Spleen (tissue), 11 donors: ENCODE data around the gene SLC1A7. TPM values are rescaled to one million over a fixed set of nuclear protein-coding genes. Genes with fewer than 3 reads are reported as not detected.

ENCODE experiments used
- DNase-seq: peaks from one replicate; pipeline ENCODE4 v3.0.0-alpha.2; 2020
- H3K27ac ChIP-seq, 8 donors: fragments of 200-600 bp; sonication (generic) in 7 of 8; 1 replicate in 4 of 8; 2 replicates in 4 of 8; pipeline versions ENCODE4 v1.5.0 to v1.8.0; 2016 to 2021; ENCODE audit warnings: inconsistent platforms in 4 of 8, mild to moderate bottlenecking in 4 of 8, moderate library complexity in 1 of 8
- H3K27me3 ChIP-seq, 7 donors: fragments of 200-600 bp; sonication (generic) in 6 of 7; replicated peaks in 1 of 7; 1 replicate in 4 of 7; 2 replicates in 3 of 7; pipeline versions ENCODE4 v1.5.0 to v1.8.0; 2016 to 2021; ENCODE audit warnings: inconsistent platforms in 3 of 7, mild to moderate bottlenecking in 1 of 7
- H3K36me3 ChIP-seq, 6 donors: fragments of 200-600 bp; sonication (generic) in 5 of 6; 1 replicate in 4 of 6; 2 replicates in 2 of 6; pipeline versions ENCODE4 v1.5.0 to v1.8.0; 2016 to 2021; ENCODE audit warnings: inconsistent platforms in 2 of 6
- H3K4me1 ChIP-seq, 6 donors: fragments of 200-600 bp; sonication (generic) in 5 of 6; 1 replicate in 3 of 6; 2 replicates in 3 of 6; pipeline versions ENCODE4 v1.5.0 to v1.8.0; 2016 to 2021; ENCODE audit warnings: inconsistent platforms in 3 of 6
- H3K4me3 ChIP-seq, 8 donors: fragments of 200-600 bp; sonication (generic) in 7 of 8; 1 replicate in 4 of 8; 2 replicates in 4 of 8; pipeline versions ENCODE4 v1.5.0 to v1.8.0; 2016 to 2021; ENCODE audit warnings: inconsistent platforms in 4 of 8, mild to moderate bottlenecking in 4 of 8, moderate library complexity in 2 of 8
- H3K9me3 ChIP-seq, 8 donors: fragments of 200-600 bp; sonication (generic) in 7 of 8; 1 replicate in 4 of 8; 2 replicates in 4 of 8; pipeline versions ENCODE4 v1.5.0 to v1.8.0; 2016 to 2021; ENCODE audit warnings: inconsistent platforms in 4 of 8
- POLR2A ChIP-seq, 3 donors: fragments of 450-650 bp; IDR thresholded peaks; one replicate each; pipeline ENCODE4 v1.5.1; 2017; ENCODE audit warnings: antibody characterized with exemption in 3 of 3, mild to moderate bottlenecking in 1 of 3
- POLR2AphosphoS5 ChIP-seq, 3 donors: sonication (generic); formaldehyde crosslinking; IDR thresholded peaks; one replicate each; pipeline ENCODE4 v1.5.1; 2017; ENCODE audit warnings: antibody characterized with exemption in 3 of 3
- WGBS, 5 donors: extraction: QIAGEN DNeasy Blood & Tissue Kit in 3 of 5; methylation state at CpG; one replicate each; pipeline versions ENCODE4 v1.1.5 to v1.1.7; 2013 to 2018; 5-methylcytosine and 5-hydroxymethylcytosine counted together
- intact Hi-C: fragments of 100-400 bp; cut with DNase I; formaldehyde crosslinking; loops from one replicate; pipeline ENCODE4 v1.15.0; 2023; ENCODE audit warnings: low total_unique reads
- polyA plus RNA-seq, 3 donors: library from polyadenylated mRNA; stranded (reverse); fragments of 200-250 nt; gene quantifications; one replicate each; pipeline ENCODE4 v1.2.1, GENCODE V29; 2013
- total RNA-seq, 7 donors: library from RNA; depleted of rRNA in 3 of 7; stranded (reverse); fragments of >200 nt in 3 of 7; fragmentation: NEBNext Ultra II Directional in 4 of 7; extraction: Animal tissue kit (Norgen Biotek cat#: 25700) in 4 of 7; gene quantifications; one replicate each; pipeline versions ENCODE4 v1.1.0 to v1.2.1, GENCODE V29; 2016 to 2021
- TF ChIP-seq, protein P1 (sequence below), 11 experiments: fragments of 200-600 bp in 7 of 11; fragments of 450-650 bp in 4 of 11; sonication (generic) in 4 of 11; IDR thresholded peaks in 8 of 11; conservative IDR thresholded peaks in 3 of 11; 1 replicate in 7 of 11; 2 replicates in 4 of 11; pipeline versions ENCODE4 v1.4.0 to v1.8.0; 2016 to 2021; ENCODE audit warnings: antibody characterized with exemption in 11 of 11, inconsistent platforms in 4 of 11, mild to moderate bottlenecking in 1 of 11
- donor health status: healthy with polysubstance abuse.
- donor health status: DM: no; HTN: no; CAD: no; lungs with moderate emphysema.
- donor health status: DM: no; HTN: no; CAD: no.
- donor health status: Bipolar disorder and iron deficiency.
- donor health status: healthy.
- donor health status: DM: no; HTN: no; CAD: no.
- donor health status: DM: yes; HTN: yes; CAD: no.

The SLC1A7 gene
- total and polyA plus RNA-seq, 10 donors, result 0.02 to 0.19 (median 0.08) TPM; not detected in 6

DNA sequence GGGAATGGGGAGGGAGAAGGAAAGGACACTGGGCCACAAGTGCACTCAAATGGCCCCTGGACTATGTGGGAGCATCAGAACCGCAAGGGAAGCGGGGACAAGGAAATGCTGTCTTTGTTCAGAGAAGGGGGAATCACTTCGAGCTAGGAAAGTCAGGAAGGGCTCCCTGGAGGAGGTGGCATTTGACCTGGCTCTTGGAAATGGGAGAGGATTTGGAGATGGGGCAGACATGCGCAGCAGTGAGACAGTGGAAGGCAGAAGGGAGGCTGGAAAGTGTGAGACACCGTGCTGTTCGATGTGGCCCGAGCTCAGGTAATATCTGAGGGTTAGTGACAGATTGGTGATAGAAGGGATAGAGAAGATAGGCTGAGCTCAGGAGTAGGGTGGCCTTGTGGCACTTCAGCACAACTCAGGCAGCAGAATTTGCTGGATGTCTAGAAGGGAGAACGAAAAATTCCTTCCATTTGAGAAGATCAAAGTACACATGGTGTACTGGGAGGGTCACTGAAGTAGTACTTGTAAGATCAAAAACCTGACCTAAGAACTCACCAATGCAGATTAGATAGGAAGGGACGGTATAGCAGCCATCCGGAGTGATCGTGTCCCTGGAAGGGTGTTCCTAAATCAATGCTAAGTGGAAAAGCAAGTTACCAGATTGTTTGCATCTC, 25.4 kb downstream of the SLC1A7 start:
- Histone ChIP-seq H3K9me3 (peaks cover 0 to 6% (median 0%) of the 10 kb centered on the region in 8 donors), H3K4me1 (no peaks in the 10 kb centered on the region), H3K27ac (no peak overlapping the region), H3K27me3 (peaks cover 0 to 32% (median 0%) of the 10 kb centered on the region in 7 donors), H3K36me3 (no peaks in the 10 kb centered on the region), H3K4me3 (no peak overlapping the region)
- DNase-seq, result no peak
- intact Hi-C loops, result no loop called here
- TF ChIP-seq, protein P1, sequence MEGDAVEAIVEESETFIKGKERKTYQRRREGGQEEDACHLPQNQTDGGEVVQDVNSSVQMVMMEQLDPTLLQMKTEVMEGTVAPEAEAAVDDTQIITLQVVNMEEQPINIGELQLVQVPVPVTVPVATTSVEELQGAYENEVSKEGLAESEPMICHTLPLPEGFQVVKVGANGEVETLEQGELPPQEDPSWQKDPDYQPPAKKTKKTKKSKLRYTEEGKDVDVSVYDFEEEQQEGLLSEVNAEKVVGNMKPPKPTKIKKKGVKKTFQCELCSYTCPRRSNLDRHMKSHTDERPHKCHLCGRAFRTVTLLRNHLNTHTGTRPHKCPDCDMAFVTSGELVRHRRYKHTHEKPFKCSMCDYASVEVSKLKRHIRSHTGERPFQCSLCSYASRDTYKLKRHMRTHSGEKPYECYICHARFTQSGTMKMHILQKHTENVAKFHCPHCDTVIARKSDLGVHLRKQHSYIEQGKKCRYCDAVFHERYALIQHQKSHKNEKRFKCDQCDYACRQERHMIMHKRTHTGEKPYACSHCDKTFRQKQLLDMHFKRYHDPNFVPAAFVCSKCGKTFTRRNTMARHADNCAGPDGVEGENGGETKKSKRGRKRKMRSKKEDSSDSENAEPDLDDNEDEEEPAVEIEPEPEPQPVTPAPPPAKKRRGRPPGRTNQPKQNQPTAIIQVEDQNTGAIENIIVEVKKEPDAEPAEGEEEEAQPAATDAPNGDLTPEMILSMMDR (IDR thresholded peaks at IDR 0.05 in 8 of 11, conservative IDR thresholded peaks at IDR 0.05 in 3 of 11), result no peak
- no peak for TF ChIP-seq POLR2AphosphoS5 (IDR thresholded peaks at IDR 0.05)
- no peak for TF ChIP-seq POLR2A (IDR thresholded peaks at IDR 0.05)
- WGBS, 5 donors, result 86 to 94% (median 88%) methylated on average over 11 of the region's 11 CpGs

DNA sequence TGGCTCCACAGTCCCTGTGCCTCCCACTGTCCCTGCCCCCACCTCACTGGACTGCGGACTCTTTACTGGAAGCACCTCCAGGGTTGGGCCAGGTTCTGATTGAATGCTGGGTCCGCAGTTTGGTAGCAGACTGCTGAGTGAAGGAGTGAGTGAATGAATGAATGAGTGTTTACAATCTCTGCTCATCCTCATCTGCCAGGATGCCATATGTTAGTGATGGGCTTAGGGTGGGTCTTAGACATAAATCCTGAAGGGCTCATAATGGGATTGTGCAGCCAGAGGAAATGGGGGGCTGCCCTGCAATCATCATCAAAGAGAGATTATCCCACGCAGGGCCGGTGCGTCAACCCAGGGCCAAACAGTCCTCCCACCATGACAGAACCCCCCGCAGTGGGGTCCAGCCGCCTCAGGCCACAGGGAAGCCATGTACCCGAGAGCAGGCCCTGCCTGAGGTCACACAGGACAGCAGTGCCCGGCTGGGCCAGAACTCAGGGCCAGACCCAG, 26.1 kb downstream of the SLC1A7 start:
- H3K4me3 ChIP-seq, result no peak overlapping the region
- WGBS, 5 donors, result 70 to 90% (median 81%) methylated on average over 7 to 9 of the region's 9 CpGs
- H3K36me3 ChIP-seq, result no peaks in the 10 kb centered on the region
- peaks cover 0 to 25% (median 0%) of the 10 kb centered on the region in 7 donors for H3K27me3 ChIP-seq
- H3K27ac ChIP-seq, result no peak overlapping the region
- intact Hi-C loops, result no loop called here
- DNase-seq, result no peak
- H3K9me3 ChIP-seq, result peaks cover 0 to 7% (median 0%) of the 10 kb centered on the region in 8 donors
- no peak for TF ChIP-seq POLR2A (IDR thresholded peaks at IDR 0.05)
- TF ChIP-seq, protein P1 (IDR thresholded peaks at IDR 0.05 in 8 of 11, conservative IDR thresholded peaks at IDR 0.05 in 3 of 11), result no peak
- no peak for TF ChIP-seq POLR2AphosphoS5 (IDR thresholded peaks at IDR 0.05)
- H3K4me1 ChIP-seq, result no peaks in the 10 kb centered on the region

DNA sequence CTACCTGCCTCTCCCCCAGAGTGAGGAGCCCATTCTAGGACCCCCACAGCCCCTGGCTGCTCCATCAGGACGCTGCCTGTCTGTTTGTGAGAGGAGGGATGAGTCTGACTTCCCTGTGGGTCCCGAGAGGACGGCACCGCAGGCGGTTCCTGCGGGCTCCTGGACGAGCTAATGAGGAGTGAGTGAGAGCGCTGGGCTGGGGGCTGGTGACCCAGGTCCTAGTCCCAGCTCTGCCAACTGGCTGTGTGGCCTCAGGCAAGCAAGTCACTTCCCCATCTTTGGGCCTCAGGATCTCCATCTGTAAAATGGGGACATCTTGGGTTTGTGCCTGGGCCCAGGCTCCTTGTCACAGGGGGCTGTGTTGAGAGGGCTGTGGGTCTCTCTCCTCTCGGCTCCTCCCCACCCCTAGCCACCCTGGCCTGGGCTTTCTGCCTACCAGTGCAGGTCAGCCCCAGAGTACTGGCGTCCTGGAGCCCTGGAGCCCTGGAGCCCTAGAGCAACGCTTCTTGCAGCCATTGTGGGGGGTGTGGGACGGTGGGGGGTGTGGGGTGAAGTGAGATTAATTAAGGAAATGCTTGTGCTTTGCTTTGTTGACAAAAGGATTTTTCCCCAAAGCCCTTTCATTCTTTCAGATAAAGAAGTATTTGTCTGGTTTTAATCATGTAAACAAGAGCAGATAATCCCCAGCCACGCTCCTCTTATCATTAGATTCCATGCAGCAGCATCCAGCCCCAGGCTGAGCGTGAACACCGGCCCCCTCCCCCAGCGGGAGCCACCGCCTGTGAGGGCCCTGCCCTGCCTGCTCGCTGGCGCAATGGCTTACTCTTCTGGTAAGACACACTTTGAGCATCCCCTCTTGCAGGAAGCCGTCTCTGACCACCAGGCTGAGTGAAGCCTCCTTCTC, 26.8 kb downstream of the SLC1A7 start:
- no peaks in the 10 kb centered on the region for H3K36me3 ChIP-seq
- TF ChIP-seq POLR2AphosphoS5 (IDR thresholded peaks at IDR 0.05), result no peak
- TF ChIP-seq POLR2A (IDR thresholded peaks at IDR 0.05), result no peak
- TF ChIP-seq, protein P1 (IDR thresholded peaks at IDR 0.05 in 8 of 11, conservative IDR thresholded peaks at IDR 0.05 in 3 of 11), result no peak
- DNase-seq, result no peak

More for the DNA sequence above, 26.8 kb downstream of the SLC1A7 start:
- no peaks in the 10 kb centered on the region for H3K4me1 ChIP-seq
- H3K27me3 ChIP-seq, result peaks cover 0 to 25% (median 0%) of the 10 kb centered on the region in 7 donors
- H3K4me3 ChIP-seq, result no peak overlapping the region
- intact Hi-C loops, result no loop called here
- peaks cover 0 to 7% (median 0%) of the 10 kb centered on the region in 8 donors for H3K9me3 ChIP-seq
- no peak overlapping the region for H3K27ac ChIP-seq
- 65 to 76% (median 72%) methylated on average over 19 to 20 of the region's 20 CpGs for WGBS, 5 donors
